ENCODE results near the gene SERPINA12. TPM values are rescaled to one million over a fixed set of nuclear protein-coding genes. Genes with fewer than 3 reads are reported as not detected.

Gene SERPINA12
- total and polyA plus RNA-seq, 2 of the 13 experiments (the other 11 are each of a cell fraction or from before 2014, with no cell fraction given) = 0.08 TPM; not detected in 1

DNA sequence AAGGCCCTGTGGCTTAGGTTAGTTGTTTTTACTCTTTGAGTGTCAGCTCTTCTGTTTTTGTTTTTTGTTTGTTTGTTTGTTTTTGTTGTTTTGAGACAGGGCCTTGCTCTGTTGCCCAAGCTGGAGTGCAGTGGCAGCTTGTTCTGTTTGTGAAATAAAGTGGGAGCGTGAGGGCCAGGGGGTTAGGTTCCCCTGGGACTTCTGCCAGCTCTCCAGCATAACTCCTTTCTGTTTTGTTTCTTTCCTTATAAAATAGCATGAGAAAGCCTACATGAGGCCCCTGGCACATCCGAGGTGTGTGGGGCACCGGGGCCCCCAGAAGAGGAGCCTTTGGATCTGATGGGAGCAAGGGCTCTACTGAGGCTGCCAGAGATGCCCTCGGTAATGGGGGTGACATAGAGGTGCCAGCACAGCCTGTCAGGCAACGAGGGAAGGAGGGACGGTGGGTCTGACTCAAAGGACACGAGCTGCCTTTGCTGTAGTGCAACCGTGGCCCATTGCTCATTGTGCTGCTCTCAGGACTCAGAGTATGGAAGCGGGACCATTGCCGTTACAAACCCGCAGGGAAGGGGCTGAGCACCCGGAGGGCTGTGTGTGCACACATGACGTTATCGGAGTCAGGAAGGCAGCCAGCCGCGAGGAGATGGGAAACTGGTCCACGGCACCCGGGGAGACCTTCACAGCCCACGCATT lies 47.6 kb downstream of the SERPINA12 start:
- in situ Hi-C loops (cut with HindIII; ENCODE audit: extremely low pct_ligation_motif_present, low pct_unique_long_range_greater_than_20kb) (no loop called here), intact Hi-C loops (cut with micrococcal nuclease; ENCODE audit: unreplicated experiment) (no loop called here)
- Histone ChIP-seq H3K27ac (ENCODE audit: extremely low read length, insufficient read depth, low read length) (no peak overlapping the region), H3K4me3 (replicated peaks in 1 of 3; ENCODE audit: insufficient read depth in 1 of 3, low read depth in 2 of 3, low read length in 3 of 3) (no peak overlapping the region), H4K20me1 (ENCODE audit: insufficient read depth, low read length) (no peaks in the 10 kb centered on the region), H3K9ac (ENCODE audit: insufficient read depth, low read depth, low read length) (no peak overlapping the region), H3K36me3 (replicated peaks in 1 of 2; ENCODE audit: control insufficient read depth in 1 of 2, insufficient read depth in 2 of 2, low read length in 2 of 2) (no peaks in the 10 kb centered on the region), H3K79me2 (ENCODE audit: insufficient read depth, low read length) (no peaks in the 10 kb centered on the region), H3K4me1 (ENCODE audit: insufficient read depth, low read length) (peaks cover 95% of the 10 kb centered on the region), H2AFZ (ENCODE audit: low read length) (no peak overlapping the region), H3K4me2 (ENCODE audit: low read depth, low read length) (no peak overlapping the region), H3K27me3 (ENCODE audit: control insufficient read depth in 1 of 2, insufficient read depth in 2 of 2, low read length in 2 of 2) (no peaks in the 10 kb centered on the region), H3K9me3 (ENCODE audit: low read length) (no peaks in the 10 kb centered on the region)
- ChIA-PET POLR2A (interaction anchor here (1.8 kb wide), 1 partner anchor 10 kb away, joined by 11 read pairs; no protein-coding TSS in a partner anchor), CTCF (ENCODE audit: low intra/inter-chr PET ratio, low total read pairs) (no interaction called here)
- ATAC-seq = no peak
- no peak for DNase-seq (ENCODE audit: low spot score)
- BruUV-seq (replicated peaks) = no TSS peak
- 91% methylated on average over 7 of the region's 19 CpGs for WGBS (ENCODE audit: low lambda C conversion rate)
- FAIRE-seq = no peak
- TF ChIP-seq KDM2A (CRISPR knock-in tag; IDR thresholded peaks at IDR 0.05; ENCODE audit: borderline replicate concordance, low read depth) (no peak), TCF12 (IDR thresholded peaks at IDR 0.05) (no peak), TCF12 (CRISPR knock-in tag; IDR thresholded peaks at IDR 0.05) (0 out of 2 replicates have a peak, but pooled peaks have one; percentile 46), ZSCAN25 (CRISPR knock-in tag; IDR thresholded peaks at IDR 0.05) (no peak), SMAD1 (CRISPR knock-in tag; IDR thresholded peaks at IDR 0.05; ENCODE audit: borderline replicate concordance, low read depth) (no peak), ZNF850 (CRISPR knock-in tag; conservative IDR thresholded peaks at IDR 0.05) (no peak), EHMT2 (IDR thresholded peaks at IDR 0.05; ENCODE audit: borderline replicate concordance, low read depth, low read length) (no peak), DMAP1 (CRISPR knock-in tag; IDR thresholded peaks at IDR 0.05) (no peak), SP2 (CRISPR knock-in tag; IDR thresholded peaks at IDR 0.05) (no peak), GABPB1 (CRISPR knock-in tag; IDR thresholded peaks at IDR 0.05) (peak; percentile 20; the same call in 1 of the 2 replicates), POGZ (CRISPR knock-in tag; IDR thresholded peaks at IDR 0.05) (0 out of 2 replicates have a peak, but pooled peaks have one; percentile 48), ZNF879 (CRISPR knock-in tag; IDR thresholded peaks at IDR 0.05) (no peak), ZBTB38 (CRISPR knock-in tag; IDR thresholded peaks at IDR 0.05) (peak; percentile 94)
- TF ChIP-seq, protein P1, sequence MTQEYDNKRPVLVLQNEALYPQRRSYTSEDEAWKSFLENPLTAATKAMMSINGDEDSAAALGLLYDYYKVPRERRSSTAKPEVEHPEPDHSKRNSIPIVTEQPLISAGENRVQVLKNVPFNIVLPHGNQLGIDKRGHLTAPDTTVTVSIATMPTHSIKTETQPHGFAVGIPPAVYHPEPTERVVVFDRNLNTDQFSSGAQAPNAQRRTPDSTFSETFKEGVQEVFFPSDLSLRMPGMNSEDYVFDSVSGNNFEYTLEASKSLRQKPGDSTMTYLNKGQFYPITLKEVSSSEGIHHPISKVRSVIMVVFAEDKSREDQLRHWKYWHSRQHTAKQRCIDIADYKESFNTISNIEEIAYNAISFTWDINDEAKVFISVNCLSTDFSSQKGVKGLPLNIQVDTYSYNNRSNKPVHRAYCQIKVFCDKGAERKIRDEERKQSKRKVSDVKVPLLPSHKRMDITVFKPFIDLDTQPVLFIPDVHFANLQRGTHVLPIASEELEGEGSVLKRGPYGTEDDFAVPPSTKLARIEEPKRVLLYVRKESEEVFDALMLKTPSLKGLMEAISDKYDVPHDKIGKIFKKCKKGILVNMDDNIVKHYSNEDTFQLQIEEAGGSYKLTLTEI (CRISPR knock-in tag; conservative IDR thresholded peaks at IDR 0.05) = no peak
- TF ChIP-seq, protein P2, sequence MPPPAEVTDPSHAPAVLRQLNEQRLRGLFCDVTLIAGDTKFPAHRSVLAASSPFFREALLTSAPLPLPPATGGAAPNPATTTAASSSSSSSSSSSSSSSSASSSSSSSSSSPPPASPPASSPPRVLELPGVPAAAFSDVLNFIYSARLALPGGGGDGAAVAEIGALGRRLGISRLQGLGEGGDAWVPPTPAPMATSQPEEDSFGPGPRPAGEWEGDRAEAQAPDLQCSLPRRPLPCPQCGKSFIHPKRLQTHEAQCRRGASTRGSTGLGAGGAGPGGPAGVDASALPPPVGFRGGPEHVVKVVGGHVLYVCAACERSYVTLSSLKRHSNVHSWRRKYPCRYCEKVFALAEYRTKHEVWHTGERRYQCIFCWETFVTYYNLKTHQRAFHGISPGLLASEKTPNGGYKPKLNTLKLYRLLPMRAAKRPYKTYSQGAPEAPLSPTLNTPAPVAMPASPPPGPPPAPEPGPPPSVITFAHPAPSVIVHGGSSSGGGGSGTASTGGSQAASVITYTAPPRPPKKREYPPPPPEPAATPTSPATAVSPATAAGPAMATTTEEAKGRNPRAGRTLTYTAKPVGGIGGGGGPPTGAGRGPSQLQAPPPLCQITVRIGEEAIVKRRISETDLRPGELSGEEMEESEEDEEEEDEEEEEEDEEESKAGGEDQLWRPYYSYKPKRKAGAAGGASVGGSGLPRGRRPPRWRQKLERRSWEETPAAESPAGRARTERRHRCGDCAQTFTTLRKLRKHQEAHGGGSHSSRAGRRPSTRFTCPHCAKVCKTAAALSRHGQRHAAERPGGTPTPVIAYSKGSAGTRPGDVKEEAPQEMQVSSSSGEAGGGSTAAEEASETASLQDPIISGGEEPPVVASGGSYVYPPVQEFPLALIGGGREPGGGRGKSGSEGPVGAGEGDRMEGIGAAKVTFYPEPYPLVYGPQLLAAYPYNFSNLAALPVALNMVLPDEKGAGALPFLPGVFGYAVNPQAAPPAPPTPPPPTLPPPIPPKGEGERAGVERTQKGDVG (CRISPR knock-in tag; IDR thresholded peaks at IDR 0.05; ENCODE audit: borderline replicate concordance) = peak; percentile 89; the same call in 1 of the 2 replicates
- TF ChIP-seq, protein P3, sequence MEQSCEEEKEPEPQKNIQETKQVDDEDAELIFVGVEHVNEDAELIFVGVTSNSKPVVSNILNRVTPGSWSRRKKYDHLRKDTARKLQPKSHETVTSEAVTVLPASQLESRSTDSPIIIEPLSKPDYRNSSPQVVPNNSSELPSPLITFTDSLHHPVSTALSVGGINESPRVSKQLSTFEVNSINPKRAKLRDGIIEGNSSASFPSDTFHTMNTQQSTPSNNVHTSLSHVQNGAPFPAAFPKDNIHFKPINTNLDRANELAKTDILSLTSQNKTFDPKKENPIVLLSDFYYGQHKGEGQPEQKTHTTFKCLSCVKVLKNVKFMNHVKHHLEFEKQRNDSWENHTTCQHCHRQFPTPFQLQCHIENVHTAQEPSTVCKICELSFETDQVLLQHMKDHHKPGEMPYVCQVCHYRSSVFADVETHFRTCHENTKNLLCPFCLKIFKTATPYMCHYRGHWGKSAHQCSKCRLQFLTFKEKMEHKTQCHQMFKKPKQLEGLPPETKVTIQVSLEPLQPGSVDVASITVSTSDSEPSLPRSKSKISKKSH (CRISPR knock-in tag; IDR thresholded peaks at IDR 0.05; ENCODE audit: borderline replicate concordance) = 0 out of 2 replicates have a peak, but pooled peaks have one; percentile 51

All from HepG2 (cell line).